Measurements from ENCODE around the gene DLX6. TPM values are rescaled to one million over a fixed set of nuclear protein-coding genes. Genes with fewer than 3 reads are reported as not detected.

The DLX6 gene
- total and polyA plus RNA-seq, 3 donors from 2014 or later: 6.6 to 10.1 (median 7.3) TPM

DNA sequence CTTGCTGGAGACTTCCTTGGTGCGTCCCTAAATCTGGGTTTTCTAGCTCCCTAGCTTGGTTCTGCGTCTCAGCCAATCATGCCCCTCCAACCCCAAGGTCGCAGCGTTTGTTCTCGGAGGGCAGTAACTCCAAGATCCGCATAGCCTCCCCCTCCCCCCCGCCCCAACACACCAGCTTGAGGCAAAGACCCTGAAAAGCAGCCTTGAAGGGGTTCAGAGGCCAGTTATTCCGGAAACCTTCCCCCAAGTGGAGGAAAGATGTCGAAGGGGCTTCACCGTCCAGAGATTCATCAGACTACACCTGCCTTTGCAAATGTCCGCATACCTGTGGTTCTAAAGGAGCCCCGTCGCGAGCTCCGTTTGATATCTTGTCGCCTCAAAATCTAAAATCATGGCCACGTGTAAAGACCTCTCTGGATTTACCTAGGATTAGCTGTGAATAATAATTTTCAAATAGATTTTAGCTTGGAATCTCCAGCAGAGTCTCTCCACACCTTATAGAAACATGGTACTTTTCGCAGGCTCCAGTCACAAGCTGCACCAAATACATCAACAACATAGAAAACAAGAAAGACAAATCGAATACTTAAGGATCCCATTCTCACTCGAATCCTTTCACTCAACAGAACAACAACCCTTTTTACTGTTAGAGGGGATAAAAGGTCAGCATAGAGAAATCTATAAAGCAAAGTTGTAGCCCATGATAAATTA lies 7.9 kb downstream of the DLX6 start:
- H3K27me3 ChIP-seq: no peaks in the 10 kb centered on the region
- intact Hi-C loops (cut with DNase I; ENCODE audit: low total_unique reads): no loop called here
- H3K4me1 ChIP-seq: peaks cover 9% of the 10 kb centered on the region

DNA sequence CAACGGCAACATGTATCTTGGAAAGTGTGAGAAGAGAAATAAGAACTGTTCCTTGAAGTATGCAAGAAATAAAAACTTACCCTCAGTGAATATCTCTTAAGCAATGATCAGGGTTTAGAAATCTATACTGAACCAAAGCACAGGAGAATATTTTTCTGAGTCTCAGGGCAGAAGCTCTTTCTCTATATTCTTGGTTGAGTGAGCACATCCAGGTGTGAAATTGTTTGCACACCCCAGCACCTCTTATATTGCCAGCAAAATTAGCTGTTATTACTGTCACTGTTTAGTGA lies 8.4 kb downstream of the DLX6 start:
- Histone ChIP-seq H3K9me3 (no peaks in the 10 kb centered on the region), H3K36me3 (ENCODE audit: low read depth, missing control alignments) (no peaks in the 10 kb centered on the region), H3K27me3 (no peaks in the 10 kb centered on the region), H3K27ac (no peak overlapping the region), H3K4me1 (peaks cover 9% of the 10 kb centered on the region), H3K4me3 (no peak overlapping the region)
- no peak for TF ChIP-seq POLR2A (IDR thresholded peaks at IDR 0.05)
- TF ChIP-seq, protein P1, sequence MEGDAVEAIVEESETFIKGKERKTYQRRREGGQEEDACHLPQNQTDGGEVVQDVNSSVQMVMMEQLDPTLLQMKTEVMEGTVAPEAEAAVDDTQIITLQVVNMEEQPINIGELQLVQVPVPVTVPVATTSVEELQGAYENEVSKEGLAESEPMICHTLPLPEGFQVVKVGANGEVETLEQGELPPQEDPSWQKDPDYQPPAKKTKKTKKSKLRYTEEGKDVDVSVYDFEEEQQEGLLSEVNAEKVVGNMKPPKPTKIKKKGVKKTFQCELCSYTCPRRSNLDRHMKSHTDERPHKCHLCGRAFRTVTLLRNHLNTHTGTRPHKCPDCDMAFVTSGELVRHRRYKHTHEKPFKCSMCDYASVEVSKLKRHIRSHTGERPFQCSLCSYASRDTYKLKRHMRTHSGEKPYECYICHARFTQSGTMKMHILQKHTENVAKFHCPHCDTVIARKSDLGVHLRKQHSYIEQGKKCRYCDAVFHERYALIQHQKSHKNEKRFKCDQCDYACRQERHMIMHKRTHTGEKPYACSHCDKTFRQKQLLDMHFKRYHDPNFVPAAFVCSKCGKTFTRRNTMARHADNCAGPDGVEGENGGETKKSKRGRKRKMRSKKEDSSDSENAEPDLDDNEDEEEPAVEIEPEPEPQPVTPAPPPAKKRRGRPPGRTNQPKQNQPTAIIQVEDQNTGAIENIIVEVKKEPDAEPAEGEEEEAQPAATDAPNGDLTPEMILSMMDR (IDR thresholded peaks at IDR 0.05): no peak
- 29 to 38% methylated on average over 1 of the region's 1 CpG for WGBS, 2 donors
- intact Hi-C loops (cut with DNase I; ENCODE audit: low total_unique reads): no loop called here
- DNase-seq: no peak

More for the DNA sequence above, 7.9 kb downstream of the DLX6 start:
- H3K36me3 ChIP-seq (ENCODE audit: low read depth, missing control alignments): no peaks in the 10 kb centered on the region
- no peak for TF ChIP-seq POLR2A (IDR thresholded peaks at IDR 0.05)
- TF ChIP-seq, protein P1 (IDR thresholded peaks at IDR 0.05): no peak
- H3K9me3 ChIP-seq: no peaks in the 10 kb centered on the region
- no peak for DNase-seq
- H3K4me3 ChIP-seq: no peak overlapping the region
- no peak overlapping the region for H3K27ac ChIP-seq
- 5 to 7% methylated on average over 14 to 20 of the region's 20 CpGs for WGBS, 2 donors

DNA sequence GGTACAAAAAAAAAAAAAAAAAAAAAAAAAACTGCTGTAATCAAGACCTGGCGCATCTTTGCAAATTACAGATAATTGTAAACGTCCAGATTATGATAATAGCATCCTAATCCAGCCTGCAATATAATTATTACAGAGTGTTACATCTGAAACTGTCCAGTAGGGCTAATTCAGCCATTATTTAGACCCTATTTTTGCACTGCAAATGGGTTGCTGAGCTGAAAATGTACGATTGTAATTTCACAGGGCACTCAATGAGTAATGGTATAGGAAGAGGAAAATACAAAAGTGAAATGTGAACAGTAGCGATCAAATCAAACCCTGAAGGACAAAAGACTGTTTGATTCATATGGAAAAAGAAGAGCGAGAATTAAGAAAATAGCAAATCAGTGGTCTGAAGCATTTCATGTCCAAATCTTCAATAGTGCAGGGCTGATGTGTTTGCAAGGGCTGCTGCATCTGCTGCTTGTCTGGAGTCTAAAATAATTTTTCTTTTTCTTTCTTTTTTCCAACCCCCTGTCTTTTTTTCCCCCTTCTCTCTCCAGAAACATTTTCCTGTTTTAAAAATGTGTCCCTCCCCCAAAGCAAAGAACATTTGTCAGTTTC lies 8.9 kb downstream of the DLX6 start:
- H3K27me3 ChIP-seq: no peaks in the 10 kb centered on the region
- no peak overlapping the region for H3K4me3 ChIP-seq
- intact Hi-C loops (cut with DNase I; ENCODE audit: low total_unique reads): no loop called here
- H3K27ac ChIP-seq: no peak overlapping the region
- no peaks in the 10 kb centered on the region for H3K36me3 ChIP-seq (ENCODE audit: low read depth, missing control alignments)
- no peak for DNase-seq
- H3K9me3 ChIP-seq: no peaks in the 10 kb centered on the region
- 27 to 33% methylated on average over 5 of the region's 5 CpGs for WGBS, 2 donors
- TF ChIP-seq, protein P1 (IDR thresholded peaks at IDR 0.05): no peak
- TF ChIP-seq POLR2A (IDR thresholded peaks at IDR 0.05): no peak
- peaks cover 9% of the 10 kb centered on the region for H3K4me1 ChIP-seq

DNA sequence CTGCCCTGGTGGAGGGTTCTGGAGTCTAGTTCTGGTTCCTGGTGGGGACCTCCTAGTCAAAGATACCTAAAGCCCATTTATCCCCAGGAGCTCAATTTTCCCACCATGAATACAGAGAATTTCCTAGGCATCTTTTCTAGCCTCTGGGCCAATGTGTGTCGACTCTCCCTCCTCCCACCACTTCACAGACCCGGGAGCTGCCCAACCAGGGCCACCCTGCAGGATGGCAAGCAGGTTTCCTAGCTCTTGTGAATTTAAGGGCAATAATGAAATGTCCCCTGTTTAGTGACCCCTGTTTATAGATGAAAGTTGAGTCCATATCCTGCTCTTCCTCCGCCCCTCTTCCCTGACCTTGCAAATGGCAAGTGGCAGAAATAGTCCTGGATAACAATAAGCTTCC lies 9.9 kb downstream of the DLX6 start:
- no peak for TF ChIP-seq POLR2A (IDR thresholded peaks at IDR 0.05)

DNA sequence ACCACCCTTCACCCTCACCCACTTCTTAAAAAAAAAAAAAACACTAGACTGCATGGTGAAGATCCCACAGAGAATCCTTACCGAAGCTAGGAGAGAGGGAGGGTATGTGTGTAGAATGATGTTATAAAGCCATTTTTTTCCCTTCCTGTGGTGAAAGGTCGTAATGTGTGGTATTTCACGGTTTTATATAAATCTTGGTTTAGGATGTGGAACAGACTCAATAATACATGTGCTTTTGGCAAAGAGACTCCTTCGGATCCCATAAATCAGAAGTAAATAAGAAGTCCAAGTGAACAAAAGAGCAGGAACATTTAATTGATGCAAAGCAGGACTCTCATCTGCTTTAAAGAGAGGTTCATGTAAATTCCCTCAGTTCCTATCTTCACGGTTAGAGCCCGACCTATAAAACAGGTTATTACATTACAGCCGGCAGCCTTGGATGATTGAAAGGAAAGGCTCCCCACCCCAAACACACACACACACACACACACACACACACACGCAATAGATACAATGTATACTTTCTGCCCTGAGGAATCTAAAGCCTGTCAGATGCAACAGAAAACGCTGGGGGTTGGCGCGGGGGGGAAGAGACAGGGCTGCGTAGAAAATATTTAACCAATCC lies 10.5 kb downstream of the DLX6 start:
- 5 to 10% methylated on average over 12 of the region's 12 CpGs for WGBS, 2 donors
- no peaks in the 10 kb centered on the region for H3K9me3 ChIP-seq
- DNase-seq: no peak
- TF ChIP-seq, protein P1 (IDR thresholded peaks at IDR 0.05): no peak
- no peak for TF ChIP-seq POLR2A (IDR thresholded peaks at IDR 0.05)
- no peaks in the 10 kb centered on the region for H3K36me3 ChIP-seq (ENCODE audit: low read depth, missing control alignments)
- H3K4me3 ChIP-seq: peak overlapping the region in 1 of 2 donors; percentile 32
- intact Hi-C loops (cut with DNase I; ENCODE audit: low total_unique reads): no loop called here
- no peak overlapping the region for H3K27ac ChIP-seq
- H3K4me1 ChIP-seq: peaks cover 9% of the 10 kb centered on the region
- no peaks in the 10 kb centered on the region for H3K27me3 ChIP-seq

More for the DNA sequence above, 9.9 kb downstream of the DLX6 start:
- DNase-seq: no peak
- intact Hi-C loops (cut with DNase I; ENCODE audit: low total_unique reads): no loop called here
- Histone ChIP-seq H3K4me1 (peaks cover 9% of the 10 kb centered on the region), H3K4me3 (no peak overlapping the region), H3K9me3 (no peaks in the 10 kb centered on the region), H3K27me3 (no peaks in the 10 kb centered on the region), H3K36me3 (ENCODE audit: low read depth, missing control alignments) (no peaks in the 10 kb centered on the region), H3K27ac (no peak overlapping the region)
- 23 to 33% methylated on average over 3 of the region's 3 CpGs for WGBS, 2 donors
